GM13977 (cell line): ENCODE results near the gene HERC2.

Experiments used
- DNase-seq: peaks from one replicate; pipeline ENCODE4 v3.0.0; 2012; ENCODE audit warnings: low spot score
- CTCF ChIP-seq: IDR thresholded peaks from 2 replicates; pipeline ENCODE4 v1.5.1; 2012; ENCODE audit warnings: mild to moderate bottlenecking, control low read depth; ENCODE audit not compliant: insufficient read depth; ENCODE audit errors: extremely low read depth, missing control alignments
- in situ Hi-C: fragments of 300-500 bp; cut with MboI; formaldehyde crosslinking; loops from one replicate; pipeline ENCODE4 v1.12.0; 2022; ENCODE audit warnings: low sequenced_read_pairs, low pct_unique_long_range_greater_than_20kb, mixed read lengths, inconsistent platforms; ENCODE audit not compliant: unreplicated experiment

The HERC2 gene

DNA sequence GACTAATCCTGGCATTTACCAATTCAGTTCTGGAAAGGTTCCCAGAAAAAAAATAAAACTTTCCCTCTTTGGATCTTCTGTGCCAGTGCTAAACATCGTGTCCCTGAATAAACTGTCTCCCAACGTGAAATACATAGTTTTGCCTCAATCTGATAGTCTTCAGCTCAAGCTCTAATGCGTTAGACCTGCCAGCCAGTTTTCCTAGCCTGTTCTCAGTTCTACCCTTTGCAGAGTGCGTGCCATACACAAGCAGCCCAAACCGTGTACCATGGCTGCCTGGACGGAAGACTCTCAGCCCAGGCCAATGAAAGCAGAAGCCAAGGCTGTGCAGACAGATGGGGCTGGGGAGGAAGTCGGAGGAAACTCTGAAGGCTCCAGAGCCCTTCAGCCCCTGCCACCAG is 211.5 kb downstream of the HERC2 start:
- in situ Hi-C loops, result no loop called here

GRCh38 chr15:28109626-28110455 is 212.1 kb downstream of the HERC2 start:
- no peak for DNase-seq
- TF ChIP-seq CTCF, result no peak
- in situ Hi-C loops, result no loop called here

More for the DNA sequence above, 211.5 kb downstream of the HERC2 start:
- no peak for TF ChIP-seq CTCF
- DNase-seq, result no peak

DNA sequence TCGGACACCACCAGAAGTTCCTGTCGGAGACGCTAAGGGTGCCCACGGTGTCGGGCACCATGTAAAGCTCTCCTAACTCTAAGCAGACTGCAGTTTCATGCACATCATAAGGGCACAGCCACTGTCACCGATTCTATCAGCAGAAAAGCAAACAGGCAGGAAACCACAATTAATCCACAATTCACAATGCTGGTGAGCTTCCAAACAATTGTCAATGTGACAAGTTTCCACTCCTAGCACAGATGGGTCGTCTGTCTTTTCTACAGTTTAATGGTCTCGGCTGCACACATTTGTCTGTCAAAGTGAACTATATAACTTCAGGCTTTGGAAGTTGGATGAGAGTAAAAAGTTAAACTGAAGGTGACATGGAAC is 214.1 kb downstream of the HERC2 start:
- in situ Hi-C loops, result no loop called here
- TF ChIP-seq CTCF, result no peak
- no peak for DNase-seq

- no peak for DNase-seq
- no peak for TF ChIP-seq CTCF
- in situ Hi-C loops, result no loop called here
These were observed 214.7 kb downstream of the HERC2 start for GRCh38 chr15:28107111-28107903.

DNA sequence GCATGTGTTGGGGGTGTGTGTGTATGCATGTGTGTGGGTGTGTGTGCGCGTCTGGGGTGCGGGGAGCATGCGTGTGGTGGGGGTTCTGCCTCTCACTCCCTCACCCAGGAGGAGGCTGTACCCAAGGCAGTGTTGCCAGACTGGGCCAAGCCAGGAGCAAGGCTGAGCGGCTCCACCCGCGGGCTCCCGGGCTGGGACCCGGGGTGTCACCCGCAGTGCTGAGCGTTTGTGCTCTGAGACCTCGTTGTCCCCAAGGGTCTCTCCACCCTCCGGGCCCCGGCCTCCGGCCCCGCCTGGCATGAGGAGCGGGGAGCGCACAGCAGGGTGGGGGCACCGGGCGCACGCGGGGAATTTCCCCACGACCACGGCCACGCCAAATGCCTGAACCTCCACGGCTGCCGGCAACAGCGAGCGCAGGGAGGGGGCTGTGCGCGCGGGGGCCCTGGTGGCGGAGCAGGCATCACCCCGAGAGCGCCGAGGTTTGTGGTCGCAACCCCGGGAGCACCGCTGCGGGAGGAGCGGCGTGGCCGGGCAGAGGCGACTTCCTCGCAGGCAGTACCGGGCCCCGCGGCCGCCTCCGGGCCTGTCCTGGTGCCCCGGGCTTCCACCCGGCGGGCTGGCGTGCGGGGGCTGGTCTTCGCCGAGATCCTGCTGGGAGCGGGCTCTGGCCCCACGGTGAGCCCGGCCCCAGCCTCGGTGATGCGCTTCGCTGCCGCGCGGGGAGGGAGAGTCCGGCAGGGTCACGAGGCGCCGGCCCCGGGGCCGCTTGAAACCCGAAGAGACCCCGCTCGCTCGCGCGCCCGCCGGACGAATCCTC is 215.5 kb downstream of the HERC2 start:
- DNase-seq, result peak; percentile 60
- in situ Hi-C loops, result no loop called here
- no peak for TF ChIP-seq CTCF

GRCh38 chr15:28105793-28106192 is 216.2 kb downstream of the HERC2 start:
- in situ Hi-C loops, result no loop called here
- no peak for DNase-seq
- no peak for TF ChIP-seq CTCF
